ENCODE data around the gene APOC3.

The APOC3 gene

DNA sequence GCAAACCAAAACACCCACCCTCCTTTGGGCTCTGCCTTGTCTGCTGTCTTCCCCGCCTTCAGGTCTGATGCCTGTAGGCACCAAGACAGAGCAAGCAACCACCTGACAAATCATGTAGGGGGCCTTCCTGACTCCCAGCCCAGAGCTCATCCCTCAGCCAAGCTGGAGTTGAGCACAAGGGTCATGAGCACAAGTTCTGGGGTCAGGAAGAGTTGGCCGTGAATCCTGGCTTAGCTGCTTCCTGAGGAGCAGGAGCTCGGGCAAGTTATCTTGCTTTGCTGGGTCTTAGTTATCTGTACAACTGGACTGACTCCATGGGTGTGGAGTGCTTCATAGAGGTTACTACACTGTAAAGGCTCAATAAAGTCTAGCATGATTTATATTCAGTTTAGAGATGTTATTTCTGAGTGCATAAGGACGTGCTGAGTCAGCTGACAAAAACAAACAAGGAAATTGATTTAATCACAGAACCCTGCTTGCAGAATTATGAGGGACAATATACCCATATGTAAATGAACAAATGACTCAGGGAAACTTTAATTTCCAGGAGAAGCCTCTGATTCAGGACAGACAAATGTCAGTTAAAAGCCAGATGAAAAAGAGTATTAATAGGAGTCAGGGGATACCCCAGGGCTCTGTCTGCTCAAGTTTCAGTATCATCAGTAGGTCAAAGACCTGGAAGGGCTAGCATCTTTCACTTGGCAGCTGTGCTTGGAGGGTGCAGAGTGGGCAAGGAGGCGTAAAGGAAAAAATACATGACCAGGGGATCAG, 22.7 kb downstream of the APOC3 start:
- DNase-seq = no peak

DNA sequence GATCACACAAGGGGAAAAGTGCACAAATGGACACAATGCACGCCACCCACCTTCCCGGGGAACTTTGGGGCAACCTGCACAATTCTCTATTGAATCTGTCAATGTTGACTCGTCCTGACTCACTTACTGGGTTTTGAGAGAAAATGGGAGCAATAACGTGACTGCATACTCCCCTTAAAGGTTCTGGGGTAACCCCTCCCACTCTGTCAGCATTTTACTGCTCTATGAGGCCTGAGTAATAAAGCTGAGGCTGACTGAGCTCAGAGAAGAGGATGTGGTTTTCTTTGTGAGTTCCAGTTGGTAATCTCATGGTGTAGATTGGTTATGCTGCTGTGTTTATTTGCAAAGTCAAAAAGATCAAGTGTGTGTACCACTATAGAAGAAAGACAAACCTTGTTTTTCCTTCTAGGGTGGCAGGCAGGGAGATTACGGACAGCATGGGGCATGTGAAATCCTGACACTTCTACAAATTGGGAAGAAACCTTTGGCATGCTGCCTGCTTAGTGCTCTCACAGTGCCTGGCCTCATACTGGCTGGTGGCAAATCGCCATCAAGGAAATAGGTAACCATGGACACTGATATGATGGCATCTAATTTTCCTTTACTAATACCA, 23.9 kb downstream of the APOC3 start:
- DNase-seq = no peak

DNA sequence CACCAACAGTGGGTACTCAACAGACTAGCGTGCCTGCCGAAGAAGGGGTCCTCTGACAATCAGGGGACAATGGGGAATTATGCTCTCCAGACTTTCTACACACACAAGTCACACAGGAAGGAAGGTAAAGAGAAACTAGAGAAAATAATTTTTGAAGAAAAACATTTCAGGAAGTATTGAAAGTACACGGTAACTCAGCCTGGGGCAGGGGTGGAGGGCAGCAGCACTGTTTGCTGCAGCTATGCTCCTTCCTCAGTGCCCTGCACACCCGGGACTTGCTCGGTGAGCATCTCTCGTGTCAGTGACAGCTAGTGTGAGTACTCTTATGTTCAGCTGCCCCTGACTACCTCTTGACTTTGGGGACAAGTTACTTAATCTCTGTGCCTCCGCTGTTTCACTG, 25.7 kb downstream of the APOC3 start:
- no peak for DNase-seq

DNA sequence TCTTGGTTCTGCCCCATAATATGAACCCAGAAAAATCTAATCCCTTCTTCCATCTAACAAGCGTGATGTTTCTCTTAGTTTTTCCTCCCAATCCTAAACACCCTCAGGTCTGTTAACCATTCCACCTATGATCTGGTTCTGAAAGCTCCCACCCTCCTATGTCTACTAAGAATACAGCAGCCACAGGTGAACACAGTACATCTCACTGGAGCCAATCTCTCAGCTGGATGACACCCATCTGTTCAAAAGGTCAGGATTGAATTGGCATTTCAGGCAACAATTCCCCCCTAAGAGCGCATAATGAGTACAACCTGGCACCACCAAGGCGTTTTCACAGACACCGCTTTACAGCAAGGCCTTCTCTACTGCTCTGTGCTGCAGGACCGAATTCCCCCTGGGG, 26.7 kb downstream of the APOC3 start:
- no peak for DNase-seq

DNA sequence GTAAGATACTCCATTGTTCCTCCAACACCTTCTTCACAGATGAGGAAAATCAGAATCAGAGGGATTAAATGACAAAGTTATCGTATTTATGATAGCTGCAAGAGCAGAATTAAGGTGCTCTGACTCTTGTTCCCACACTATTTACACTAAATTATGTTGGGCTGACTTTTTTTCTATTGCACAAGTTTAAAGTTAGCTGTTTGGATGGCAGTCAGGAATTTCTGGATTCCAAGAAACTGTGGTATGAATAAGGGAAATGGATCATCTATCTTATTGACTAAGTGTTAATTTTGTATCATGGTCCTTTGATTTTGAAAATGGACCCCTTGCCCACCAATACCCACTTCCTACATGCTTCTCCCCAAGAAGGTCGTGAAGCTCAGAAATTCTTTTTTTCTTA, 27.6 kb downstream of the APOC3 start:
- DNase-seq = no peak

DNA sequence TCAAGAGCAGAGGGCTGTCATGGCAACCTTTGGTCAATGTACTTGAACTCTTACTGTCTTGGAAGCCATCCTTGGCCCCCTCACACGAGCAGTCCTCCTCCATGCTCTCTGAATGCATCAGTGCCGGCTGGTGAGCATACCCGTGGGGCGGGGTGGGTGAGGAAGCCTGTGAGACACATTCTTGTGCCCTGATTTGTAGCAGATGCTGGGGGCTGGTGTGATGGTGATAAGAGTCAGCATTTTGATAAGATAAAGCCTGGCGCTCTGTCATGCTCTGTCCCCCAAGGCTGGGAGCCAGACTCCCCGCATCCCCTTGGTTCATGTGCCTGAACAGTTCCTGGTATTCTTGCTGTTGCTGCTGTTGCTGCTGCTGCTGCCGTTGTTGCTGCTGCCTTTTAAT, 28.2 kb downstream of the APOC3 start:
- no peak for DNase-seq

DNA sequence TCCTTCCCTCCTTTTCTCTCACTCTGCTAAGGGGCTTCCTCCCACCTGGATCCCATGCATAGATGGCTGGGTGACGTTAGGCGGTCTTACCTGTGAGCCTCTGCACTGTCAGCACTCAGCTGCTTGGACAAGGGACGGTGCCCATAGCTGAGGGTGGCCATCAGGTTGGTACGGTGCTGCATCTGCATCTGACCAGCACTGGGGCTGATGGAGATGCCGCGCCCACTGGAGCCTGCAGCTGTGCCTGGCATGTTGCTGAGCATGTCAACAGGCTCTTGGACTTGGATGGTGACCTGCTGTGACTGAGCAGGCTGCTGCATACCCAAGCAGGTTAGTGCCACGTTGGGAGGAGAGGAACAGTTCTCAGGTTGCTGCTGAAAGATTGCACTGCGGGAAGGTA, 29.5 kb downstream of the APOC3 start:
- DNase-seq = no peak

DNA sequence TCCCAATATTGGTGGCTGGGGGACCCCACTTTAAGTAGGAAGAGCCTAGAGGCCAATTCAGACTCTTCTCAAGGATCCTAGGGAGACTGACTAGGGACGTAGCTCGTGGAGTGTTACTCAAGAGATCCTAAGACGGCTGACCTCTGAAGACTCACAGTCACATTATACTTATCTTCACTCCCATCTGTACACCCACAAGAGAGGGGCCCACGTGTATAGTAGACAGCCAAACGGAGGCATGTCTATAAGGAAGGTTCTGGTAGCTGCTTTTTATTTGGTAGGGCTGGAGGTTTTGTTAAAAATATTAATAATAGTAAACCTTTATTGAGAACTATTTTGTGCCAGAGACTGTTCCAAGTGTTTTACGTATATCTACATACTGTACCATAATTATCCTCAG, 30.6 kb downstream of the APOC3 start:
- DNase-seq = no peak

DNA sequence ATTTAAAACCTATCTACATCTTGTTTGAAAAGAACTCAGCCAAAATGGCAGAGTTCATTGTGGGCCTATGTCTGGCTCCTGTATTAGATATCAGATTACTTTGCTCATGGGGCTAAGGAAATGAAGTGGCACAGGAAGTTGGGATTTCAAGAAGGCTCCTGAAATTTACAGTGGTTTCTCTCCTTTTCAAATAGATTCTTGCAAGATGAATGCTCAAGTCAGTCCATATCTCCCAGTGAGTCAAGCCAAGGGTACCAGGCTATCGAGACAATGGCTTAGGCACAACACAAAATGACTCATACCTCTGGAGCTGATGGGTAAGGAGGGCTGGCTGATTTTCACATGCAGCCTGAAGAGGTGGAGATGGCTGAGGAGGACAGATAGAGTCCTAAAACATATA, 31.8 kb downstream of the APOC3 start:
- DNase-seq = no peak

DNA sequence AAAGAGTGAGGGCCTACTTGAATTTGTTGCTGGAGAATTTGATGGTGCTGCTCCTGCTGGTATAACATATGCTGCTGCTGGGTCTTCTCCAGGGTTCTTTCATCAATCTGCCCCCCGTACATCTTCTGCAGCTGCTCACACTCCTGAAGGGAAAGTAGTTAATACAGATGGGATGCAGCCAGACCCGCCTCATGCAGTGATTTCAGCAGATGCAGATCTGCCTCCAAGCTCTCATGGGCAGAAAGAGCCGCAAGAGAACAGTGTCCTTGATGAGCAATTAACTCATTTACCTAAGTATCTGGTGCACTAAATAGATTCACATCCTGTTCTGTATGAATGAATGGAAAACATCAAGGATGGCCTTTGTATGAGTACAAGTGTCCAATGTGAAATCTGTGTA, 32.5 kb downstream of the APOC3 start:
- no peak for DNase-seq

DNA sequence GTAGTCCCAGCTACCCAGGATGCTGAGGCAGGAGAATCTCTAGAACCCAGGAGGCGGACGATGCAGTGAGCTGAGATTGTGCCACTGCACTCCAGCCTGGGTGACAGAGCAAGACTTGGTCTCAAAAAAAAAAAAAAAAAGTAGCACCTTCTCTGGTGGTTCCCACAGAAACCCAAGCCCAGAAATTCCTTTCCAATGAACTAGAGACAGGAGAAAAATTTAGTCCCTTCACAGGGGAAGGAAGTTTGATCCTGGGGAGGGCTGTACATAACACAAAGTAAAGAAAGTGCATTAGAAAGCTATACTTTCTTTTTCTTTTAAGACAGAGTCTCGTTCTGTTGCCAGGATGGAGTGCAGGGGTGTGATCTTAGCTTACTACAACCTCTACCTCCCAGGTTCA, 33.2 kb downstream of the APOC3 start:
- no peak for DNase-seq

DNA sequence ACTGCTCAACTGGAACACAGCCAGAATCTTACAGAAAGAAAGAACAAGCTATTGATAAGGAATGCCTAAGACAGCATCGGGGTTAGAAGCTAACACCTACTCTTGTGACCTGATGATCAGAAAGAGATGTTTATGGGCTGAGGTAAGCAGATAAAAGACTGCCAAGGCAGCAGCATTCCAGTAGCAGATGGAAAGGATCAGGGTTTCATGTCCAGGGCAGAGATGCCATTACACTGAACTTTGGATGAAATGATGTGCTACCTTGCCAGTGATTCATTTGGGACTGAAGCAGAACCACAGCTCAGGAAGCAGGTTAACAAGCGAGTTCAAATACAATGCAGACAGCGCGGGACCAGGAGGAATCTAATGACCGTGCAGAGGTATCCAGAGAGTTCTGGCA, 34.8 kb downstream of the APOC3 start:
- DNase-seq = no peak

DNA sequence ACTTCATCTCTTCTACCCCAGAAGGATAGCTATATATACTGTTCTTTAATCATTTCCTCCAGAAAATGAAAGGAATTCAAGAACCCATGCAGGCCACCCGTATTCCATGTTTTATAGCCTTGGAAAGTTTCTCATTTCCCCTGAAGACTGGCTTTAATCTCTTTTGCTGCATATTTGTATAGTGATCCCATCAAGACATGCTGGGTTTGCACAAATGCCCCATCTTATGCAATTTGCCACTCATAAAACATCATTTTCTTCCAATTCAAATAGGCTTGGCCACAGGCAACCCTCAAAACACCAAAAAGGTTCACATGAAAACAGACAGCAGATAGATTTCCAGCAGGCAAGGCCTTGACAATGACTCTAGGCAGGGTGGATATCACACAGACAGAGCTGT, 36.0 kb downstream of the APOC3 start:
- no peak for DNase-seq

DNA sequence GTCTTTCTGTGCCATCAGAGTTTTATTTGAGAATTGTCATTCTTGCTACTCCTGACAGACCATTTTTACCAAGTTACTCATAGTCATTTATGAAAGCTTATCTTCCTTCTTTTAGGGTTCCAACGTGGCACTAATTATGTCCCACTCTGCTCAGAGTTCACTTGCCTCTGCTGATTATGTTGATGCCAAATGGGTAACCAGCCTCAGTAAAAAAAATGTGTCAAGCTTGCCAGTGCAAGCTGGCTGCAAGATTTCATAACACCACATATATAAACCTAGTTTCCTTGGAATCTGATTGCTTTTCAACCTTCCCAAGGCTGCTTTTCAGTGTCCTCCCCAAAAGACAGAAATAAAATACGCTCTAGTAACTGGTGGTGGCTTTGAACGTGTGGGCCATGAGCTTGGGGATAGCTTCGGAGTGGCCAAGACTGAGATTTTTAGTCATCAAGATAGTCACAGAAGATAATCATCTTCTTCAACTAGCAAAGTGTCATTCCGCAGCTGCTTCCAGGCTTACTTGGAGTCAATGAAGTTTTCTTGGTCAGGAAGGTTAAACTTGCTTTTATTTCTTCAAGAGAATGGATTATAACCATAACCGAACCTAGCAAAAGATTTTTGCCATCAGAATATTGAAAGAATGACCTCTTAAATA, 37.2 kb downstream of the APOC3 start:
- DNase-seq = no peak

DNA sequence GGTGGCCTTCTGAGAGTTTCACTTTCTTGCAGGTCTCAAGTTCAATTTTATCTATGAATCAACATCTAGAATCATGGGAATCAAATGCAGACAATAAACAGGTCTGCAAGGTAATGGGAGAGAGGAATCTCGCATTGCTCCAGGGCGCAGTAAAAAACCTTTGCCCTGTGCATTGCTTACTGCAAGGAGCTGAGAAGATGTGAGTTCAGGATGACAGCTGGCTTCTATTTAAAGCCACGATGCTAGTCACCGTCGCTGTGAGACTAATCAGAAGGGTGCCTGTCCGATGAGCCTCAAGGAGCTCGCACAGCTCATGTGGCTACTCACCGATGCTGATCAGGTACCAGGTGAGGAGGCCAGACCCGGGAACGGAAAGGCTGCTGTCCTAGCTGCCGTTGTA, 37.9 kb downstream of the APOC3 start:
- DNase-seq = no peak

DNA sequence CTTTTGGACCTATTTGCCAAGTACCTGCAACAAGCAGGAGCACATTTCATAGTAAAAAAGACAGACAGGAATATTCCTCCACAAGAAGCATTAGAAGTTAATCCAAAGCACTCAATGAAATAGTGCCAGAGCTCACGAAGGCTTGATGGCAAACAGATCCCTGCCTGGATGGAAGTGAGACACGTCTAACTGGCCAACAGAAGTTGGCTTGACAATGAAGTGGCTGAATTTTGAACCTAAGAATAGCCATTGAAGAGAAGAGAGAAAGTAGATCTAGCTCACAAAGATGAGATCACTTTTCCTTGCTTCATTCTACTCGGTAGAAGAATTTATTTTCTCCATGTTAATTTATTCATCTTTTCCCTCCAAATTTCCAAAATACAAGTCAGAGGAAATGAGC, 38.4 kb downstream of the APOC3 start:
- no peak for DNase-seq

DNA sequence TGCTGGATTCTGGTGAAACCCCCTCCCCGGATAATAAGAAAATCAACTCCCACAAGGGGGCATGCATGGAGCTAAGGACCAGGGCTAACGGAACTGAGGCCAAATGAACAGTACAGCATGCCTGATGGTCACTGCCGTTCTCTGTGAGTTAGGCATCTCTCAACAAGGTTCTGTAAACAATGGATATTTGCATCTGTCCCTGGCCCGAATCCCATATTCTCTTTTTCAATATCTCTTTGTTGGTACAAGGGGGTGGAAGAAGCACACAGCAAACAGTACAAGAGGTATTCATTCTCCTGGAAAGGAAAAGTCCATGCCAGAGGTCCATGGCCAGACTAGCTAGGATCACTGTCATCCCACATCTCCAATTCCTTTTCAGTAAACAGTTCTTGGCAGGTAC, 39.9 kb downstream of the APOC3 start:
- DNase-seq = no peak

DNA sequence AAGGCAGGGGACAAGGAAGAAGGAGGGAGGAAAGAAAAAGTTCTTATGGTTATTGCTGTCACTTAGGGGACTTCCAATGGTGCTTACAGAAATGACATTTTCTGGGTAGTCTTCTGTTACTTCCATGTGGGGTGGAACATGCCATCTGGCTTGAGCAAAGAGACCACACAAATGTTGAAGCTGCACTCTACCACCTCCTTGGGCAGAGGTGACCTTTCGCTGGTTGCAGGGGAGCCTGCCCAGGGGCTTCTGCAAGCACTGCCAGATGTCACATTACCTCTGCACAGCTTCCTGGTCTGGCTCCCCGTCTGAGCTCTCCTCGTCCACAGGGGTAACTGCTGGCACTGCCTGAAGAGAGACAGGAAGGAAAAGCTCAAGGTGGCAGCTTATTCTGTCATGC, 40.3 kb downstream of the APOC3 start:
- DNase-seq = no peak

DNA sequence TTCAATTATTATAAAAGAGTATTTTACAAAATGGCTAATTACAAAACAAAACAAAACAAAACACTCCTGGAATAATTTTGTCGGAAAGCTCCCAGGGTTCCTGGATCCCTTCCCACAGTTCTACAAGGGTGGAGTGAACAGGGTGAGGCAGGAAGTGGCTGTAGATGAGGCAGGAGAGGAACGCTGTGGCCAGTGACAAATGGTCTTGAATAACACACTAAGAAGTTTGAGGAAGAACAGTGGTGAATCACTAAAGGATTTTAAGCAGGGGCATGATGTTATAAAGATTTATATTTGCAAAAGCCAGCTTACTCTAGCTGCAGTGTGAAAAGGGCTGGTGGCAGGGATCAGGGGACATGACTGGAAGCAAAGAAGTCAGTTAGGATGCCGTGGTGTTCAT, 41.5 kb downstream of the APOC3 start:
- DNase-seq = no peak

DNA sequence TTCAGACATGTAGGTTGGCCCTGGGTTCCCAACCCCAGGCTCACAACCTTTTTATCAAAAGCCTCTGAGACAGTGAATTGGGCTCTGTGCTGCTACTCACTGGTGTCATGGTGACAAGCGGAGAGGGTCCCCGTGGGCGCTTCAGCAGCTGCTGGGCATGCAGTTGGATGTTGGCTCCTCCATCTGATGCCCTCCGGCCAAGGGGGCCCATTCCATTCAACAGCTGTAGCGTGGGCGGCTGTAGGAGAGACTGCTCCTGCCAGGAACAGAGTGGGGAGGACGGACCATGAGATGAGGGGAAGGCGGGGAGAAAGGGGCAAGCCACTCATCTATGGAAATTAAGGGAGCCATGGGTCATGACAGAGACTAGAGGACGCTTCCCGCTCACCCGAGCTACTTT, 43.7 kb downstream of the APOC3 start:
- DNase-seq = no peak

DNA sequence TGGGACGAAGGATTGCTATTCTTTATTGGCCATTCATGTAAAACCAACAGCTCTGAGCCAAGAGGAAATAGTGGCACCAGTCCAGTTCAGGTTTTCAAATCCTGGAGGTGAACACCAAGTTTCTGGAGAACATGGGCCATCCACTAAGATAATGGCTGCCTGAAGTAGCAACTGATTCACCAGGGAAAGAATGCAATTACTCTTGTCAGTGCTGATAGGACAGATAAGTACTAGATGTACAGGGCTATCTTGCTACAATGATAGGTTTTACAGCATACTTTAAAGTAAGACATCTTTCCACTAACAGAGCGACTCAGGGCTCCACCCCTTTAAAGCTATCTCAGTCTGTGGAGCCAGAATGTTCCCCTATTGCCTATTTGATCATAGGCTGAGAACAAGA, 44.5 kb downstream of the APOC3 start:
- DNase-seq = no peak

DNA sequence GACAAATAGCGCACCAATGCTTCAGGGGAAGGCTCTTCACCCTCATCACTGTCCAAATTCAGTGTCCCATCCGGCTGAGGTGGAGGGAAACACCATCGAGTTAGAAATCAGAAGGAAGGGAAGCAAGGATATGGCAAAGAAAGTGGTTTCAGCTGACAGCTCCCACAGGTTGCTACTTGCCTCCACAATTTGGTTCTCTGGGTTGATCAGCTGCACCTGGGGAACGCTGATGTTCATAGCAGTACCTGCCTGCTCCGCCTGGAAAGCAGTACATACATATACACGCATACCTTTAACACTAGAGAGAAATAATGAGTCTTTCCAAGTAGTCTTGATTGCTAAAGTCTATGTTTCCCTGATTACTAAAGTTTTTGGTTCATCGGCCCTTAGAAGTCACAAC, 45.5 kb downstream of the APOC3 start:
- no peak for DNase-seq

DNA sequence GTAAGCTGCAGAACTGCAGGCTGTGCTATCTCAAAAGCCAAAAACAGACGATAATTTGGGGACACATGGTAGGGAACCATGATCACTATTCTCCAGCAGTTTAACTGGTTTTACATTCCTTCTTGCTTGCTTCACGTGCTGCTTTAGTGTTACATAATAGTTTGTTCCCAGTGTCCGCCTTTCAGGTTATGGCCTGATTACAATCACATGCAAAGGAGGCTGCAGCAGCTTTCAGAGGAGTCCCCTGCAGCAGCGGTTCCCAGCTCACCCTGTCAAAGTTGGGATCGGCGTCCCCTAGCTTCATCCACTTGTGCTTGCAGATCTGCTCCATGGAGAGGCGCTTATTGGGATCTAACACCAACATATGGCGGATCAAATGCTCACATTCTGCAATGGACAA, 46.9 kb downstream of the APOC3 start:
- no peak for DNase-seq

DNA sequence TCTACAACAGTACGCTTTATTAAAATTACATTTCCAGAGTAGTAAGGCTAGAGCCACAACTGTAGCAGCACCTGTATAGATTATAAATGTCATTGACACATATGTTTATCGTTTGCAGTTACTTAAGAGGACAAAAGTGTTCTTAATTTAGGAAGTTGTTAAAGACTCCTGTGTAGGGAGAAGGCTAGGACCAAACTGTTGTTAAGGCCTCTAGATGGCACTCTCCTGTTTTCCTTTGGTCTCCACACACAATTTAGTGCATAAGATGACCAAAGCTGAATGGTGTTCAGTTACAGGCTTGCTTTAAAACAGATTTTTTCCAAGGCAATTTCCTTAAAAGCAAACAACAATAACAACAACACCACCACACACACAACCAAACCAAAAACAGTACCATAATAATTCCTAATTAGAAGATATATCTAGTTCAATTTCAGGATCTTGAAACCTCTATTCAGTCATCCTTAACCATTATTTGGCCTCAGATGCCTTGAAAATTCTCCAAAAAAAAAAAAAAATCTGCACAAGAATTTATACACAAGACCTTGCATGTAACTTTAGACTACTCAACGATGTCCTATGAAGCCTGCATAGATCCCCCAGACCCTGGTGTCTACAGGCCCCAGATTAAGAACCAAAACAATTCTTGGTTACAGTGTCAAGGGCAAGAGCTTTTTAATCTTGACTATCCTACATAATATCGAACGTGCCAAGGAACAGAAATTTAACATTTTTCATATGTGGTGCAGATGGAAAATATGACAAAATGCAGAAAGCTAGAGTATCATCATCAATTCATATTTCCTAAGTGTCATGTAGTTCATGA, 50.3 kb downstream of the APOC3 start:
- no peak for DNase-seq

All from effector CD8-positive, alpha-beta T cell (primary cell).